ENCODE measurements around the gene LSAMP.
"Not testable (repeated sequence)": the region's sequence is repeated elsewhere in the genome, so short reads cannot be mapped to it uniquely, and the experiment has no call there.

The LSAMP gene

GRCh38 chr3:116253511-116253910 is 191.8 kb downstream of the LSAMP start:
- DNase-seq (ENCODE audit: insufficient read length, low spot score): no peak
- FAIRE-seq: no peak

- no peak for DNase-seq (ENCODE audit: insufficient read length, low spot score)
Observed at GRCh38 chr3:116247605-116248004, 197.7 kb downstream of the LSAMP start.

GRCh38 chr3:116246406-116246980 is 198.8 kb downstream of the LSAMP start:
- no peak for FAIRE-seq

More at GRCh38 chr3:116247605-116248004, 197.7 kb downstream of the LSAMP start:
- FAIRE-seq: no peak

GRCh38 chr3:116242825-116243224 is 202.5 kb downstream of the LSAMP start:
- FAIRE-seq: no peak
- DNase-seq (ENCODE audit: insufficient read length, low spot score): no peak

More at GRCh38 chr3:116246406-116246980, 198.8 kb downstream of the LSAMP start:
- DNase-seq (ENCODE audit: insufficient read length, low spot score): no peak

GRCh38 chr3:116241677-116242076 is 203.6 kb downstream of the LSAMP start:
- DNase-seq (ENCODE audit: insufficient read length, low spot score) (no peak), FAIRE-seq (no peak)

- FAIRE-seq: no peak
Observed at GRCh38 chr3:116240261-116240660, 205.0 kb downstream of the LSAMP start.

GRCh38 chr3:116238846-116239565 is 206.3 kb downstream of the LSAMP start:
- FAIRE-seq (no peak), DNase-seq (ENCODE audit: insufficient read length, low spot score) (no peak)

More at GRCh38 chr3:116240261-116240660, 205.0 kb downstream of the LSAMP start:
- no peak for DNase-seq (ENCODE audit: insufficient read length, low spot score)

GRCh38 chr3:116233711-116234357 is 211.5 kb downstream of the LSAMP start:
- no peak for DNase-seq (ENCODE audit: insufficient read length, low spot score)
- no peak for FAIRE-seq

- no peak for FAIRE-seq
- DNase-seq (ENCODE audit: insufficient read length, low spot score): no peak
Observed at GRCh38 chr3:116230431-116231020, 214.8 kb downstream of the LSAMP start.

- FAIRE-seq (no peak), DNase-seq (ENCODE audit: insufficient read length, low spot score) (no peak)
Observed at GRCh38 chr3:116226266-116226665, 219.0 kb downstream of the LSAMP start.

GRCh38 chr3:116216761-116217160 is 228.5 kb downstream of the LSAMP start:
- DNase-seq (ENCODE audit: insufficient read length, low spot score) (no peak), FAIRE-seq (no peak)

GRCh38 chr3:116211901-116212300 is 233.4 kb downstream of the LSAMP start:
- no peak for FAIRE-seq

GRCh38 chr3:116208830-116209229 is 236.5 kb downstream of the LSAMP start:
- DNase-seq (ENCODE audit: insufficient read length, low spot score); FAIRE-seq: not testable (repeated sequence)

More at GRCh38 chr3:116211901-116212300, 233.4 kb downstream of the LSAMP start:
- no peak for DNase-seq (ENCODE audit: insufficient read length, low spot score)

GRCh38 chr3:116200956-116201690 is 244.2 kb downstream of the LSAMP start:
- FAIRE-seq: no peak
- DNase-seq (ENCODE audit: insufficient read length, low spot score): no peak

GRCh38 chr3:116199063-116199462 is 246.2 kb downstream of the LSAMP start:
- DNase-seq (ENCODE audit: insufficient read length, low spot score) (no peak), FAIRE-seq (no peak)

- DNase-seq (ENCODE audit: insufficient read length, low spot score): no peak
- FAIRE-seq: no peak
Observed at GRCh38 chr3:116198087-116198486, 247.2 kb downstream of the LSAMP start.

GRCh38 chr3:116192464-116192863 is 252.8 kb downstream of the LSAMP start:
- DNase-seq (ENCODE audit: insufficient read length, low spot score): no peak
- no peak for FAIRE-seq

- FAIRE-seq: no peak
- DNase-seq (ENCODE audit: insufficient read length, low spot score): no peak
Observed at GRCh38 chr3:116191409-116191808, 253.9 kb downstream of the LSAMP start.

- FAIRE-seq (no peak), DNase-seq (ENCODE audit: insufficient read length, low spot score) (no peak)
Observed at GRCh38 chr3:116190095-116190494, 255.2 kb downstream of the LSAMP start.

- no peak for DNase-seq (ENCODE audit: insufficient read length, low spot score)
Observed at GRCh38 chr3:116188231-116188785, 257.0 kb downstream of the LSAMP start.

More at GRCh38 chr3:116188231-116188785, 257.0 kb downstream of the LSAMP start:
- no peak for FAIRE-seq

Data from GM19239 (cell line).